GM13976 (cell line): ENCODE data around the gene NTRK3.

Experiments
- DNase-seq: peaks from one replicate; pipeline ENCODE4 v3.0.0; 2012; ENCODE audit warnings: low spot score
- in situ Hi-C: fragments of 300-500 bp; cut with MboI; formaldehyde crosslinking; loops from one replicate; pipeline ENCODE4 v1.12.0; 2022; ENCODE audit warnings: low sequenced_read_pairs, mixed read lengths, inconsistent platforms; ENCODE audit not compliant: unreplicated experiment
- TF ChIP-seq, protein P1 (sequence below): IDR thresholded peaks from 2 replicates; pipeline ENCODE4 v1.5.1; 2012; ENCODE audit warnings: borderline replicate concordance, mild to moderate bottlenecking; ENCODE audit not compliant: insufficient read depth; ENCODE audit errors: extremely low read depth, missing control alignments, control extremely low read depth

NTRK3 gene

DNA sequence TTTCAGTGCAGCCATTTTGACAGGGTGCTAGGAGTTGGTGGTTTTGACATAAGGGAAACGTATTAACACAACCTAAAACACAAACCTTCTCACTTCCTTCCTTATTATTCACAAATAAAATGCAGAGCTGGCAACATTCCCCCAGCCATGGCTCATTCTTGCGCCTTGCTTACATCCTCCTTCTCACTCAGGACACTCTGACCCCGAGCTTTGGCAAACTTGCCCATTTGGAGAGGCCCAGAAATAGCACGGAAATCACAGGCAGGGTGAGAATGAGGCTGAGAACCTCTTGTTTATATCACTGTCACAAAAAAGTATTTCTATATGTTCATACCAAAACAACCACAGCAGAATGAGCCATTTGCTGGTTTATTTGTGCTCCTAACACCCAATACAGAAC, 244.3 kb downstream of the NTRK3 start:
- TF ChIP-seq, protein P1, sequence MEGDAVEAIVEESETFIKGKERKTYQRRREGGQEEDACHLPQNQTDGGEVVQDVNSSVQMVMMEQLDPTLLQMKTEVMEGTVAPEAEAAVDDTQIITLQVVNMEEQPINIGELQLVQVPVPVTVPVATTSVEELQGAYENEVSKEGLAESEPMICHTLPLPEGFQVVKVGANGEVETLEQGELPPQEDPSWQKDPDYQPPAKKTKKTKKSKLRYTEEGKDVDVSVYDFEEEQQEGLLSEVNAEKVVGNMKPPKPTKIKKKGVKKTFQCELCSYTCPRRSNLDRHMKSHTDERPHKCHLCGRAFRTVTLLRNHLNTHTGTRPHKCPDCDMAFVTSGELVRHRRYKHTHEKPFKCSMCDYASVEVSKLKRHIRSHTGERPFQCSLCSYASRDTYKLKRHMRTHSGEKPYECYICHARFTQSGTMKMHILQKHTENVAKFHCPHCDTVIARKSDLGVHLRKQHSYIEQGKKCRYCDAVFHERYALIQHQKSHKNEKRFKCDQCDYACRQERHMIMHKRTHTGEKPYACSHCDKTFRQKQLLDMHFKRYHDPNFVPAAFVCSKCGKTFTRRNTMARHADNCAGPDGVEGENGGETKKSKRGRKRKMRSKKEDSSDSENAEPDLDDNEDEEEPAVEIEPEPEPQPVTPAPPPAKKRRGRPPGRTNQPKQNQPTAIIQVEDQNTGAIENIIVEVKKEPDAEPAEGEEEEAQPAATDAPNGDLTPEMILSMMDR: no peak
- DNase-seq: no peak
- in situ Hi-C loops: loop anchor here (25.0 kb wide), 1 partner anchor 225 kb away; no protein-coding TSS in a partner anchor

DNA sequence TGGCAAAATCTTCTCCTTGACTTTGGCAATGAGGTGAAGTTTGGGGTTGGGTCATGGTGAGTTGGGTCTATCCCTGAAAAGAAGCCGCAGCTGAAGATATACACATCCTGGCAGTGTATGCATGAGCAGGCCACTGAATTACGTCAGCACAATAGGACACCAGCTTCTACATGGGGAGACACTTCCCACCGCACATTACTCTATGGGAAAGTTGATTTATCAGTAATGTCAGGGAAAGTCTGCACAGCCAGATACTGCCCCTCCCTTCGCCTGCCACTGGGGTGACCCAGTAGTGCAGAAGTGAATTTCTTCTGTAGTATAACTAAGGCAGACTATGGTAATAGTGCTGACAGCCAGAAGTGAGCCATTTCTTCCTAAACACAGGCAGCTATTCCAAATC, 245.0 kb downstream of the NTRK3 start:
- TF ChIP-seq, protein P1: no peak
- in situ Hi-C loops: loop anchor here (25.0 kb wide), 1 partner anchor 226 kb away; no protein-coding TSS in a partner anchor
- DNase-seq: no peak

DNA sequence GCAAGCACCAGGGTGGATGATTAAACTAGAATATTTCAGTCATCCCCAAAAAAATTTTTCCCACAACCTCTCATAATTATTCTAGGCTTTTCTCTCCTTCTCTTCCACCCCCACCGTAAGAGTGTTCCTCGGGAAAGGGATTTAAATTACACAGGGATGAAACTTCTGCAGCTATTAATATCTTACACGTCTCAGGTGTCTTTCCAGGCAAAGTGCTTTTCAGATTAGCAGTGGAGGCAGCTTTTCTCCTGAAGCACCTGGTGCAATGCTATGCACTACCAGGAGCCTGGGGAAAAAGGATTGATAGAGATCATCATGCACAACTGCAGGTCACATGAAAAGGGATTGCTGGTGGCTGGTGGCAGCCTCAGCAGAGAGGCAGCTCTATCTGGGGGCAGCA, 250.4 kb downstream of the NTRK3 start:
- TF ChIP-seq, protein P1: no peak
- no peak for DNase-seq

DNA sequence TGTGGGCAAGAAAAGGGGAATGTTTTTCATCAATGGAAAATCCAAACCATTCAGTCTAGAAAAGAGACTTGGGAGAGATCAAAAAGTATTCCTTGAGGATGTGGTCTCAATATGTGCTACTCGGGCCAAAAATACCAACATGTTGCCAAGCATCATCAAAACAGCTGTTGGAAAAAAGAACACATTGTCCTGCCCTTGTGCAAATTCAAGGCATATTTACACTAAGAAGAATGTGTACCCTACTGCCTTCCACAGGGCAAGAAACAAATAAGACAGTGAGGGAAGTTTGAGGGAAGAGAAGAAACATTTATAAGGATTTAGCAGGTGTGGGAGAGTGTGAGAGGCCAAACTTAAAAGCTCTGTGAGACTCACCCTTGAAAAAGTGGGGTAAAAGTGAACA, 252.1 kb downstream of the NTRK3 start:
- TF ChIP-seq, protein P1: no peak
- in situ Hi-C loops: loop anchor here (25.0 kb wide), 1 partner anchor 233 kb away; no protein-coding TSS in a partner anchor
- DNase-seq: no peak

More for the DNA sequence above, 250.4 kb downstream of the NTRK3 start:
- in situ Hi-C loops: loop anchor here (25.0 kb wide), 1 partner anchor 231 kb away; no protein-coding TSS in a partner anchor

DNA sequence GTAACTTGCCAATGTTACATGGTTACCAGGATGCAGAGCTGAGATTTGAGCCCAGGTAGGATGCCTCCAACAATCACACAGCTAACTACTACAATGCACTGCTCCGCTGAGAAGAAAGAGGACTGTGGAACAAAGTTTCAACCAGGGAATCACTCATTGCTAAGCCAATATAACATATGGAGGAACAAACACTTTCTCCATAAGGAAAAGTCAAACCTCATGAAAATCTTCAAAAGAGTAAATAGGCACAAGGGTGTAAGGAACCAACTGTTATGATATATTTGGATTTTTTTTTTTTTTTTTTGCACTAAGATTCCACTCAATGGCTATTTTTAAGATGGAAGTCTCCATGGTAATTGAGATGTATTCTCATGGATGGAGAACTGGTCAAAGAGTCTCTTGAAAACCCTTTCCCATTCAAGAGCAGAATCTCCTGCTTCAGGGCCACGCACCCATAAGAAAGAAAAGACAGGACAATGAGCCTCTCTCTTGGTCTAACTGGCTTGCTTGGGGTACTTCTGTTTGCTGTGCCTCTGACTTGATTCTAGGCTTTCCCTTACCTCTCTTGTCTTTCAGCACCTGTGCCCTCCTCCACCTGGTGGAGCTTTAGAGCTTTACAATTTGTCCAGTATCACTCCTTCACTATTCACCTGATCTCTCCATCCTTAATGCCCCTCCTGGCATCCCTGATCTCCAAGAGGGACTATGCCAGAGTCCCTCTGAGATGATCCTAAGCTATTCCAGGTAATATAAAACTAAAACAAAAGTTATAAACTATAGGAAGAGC, 252.8 kb downstream of the NTRK3 start:
- TF ChIP-seq, protein P1: no peak
- in situ Hi-C loops: loop anchor here (25.0 kb wide), 1 partner anchor 234 kb away; no protein-coding TSS in a partner anchor
- DNase-seq: no peak

DNA sequence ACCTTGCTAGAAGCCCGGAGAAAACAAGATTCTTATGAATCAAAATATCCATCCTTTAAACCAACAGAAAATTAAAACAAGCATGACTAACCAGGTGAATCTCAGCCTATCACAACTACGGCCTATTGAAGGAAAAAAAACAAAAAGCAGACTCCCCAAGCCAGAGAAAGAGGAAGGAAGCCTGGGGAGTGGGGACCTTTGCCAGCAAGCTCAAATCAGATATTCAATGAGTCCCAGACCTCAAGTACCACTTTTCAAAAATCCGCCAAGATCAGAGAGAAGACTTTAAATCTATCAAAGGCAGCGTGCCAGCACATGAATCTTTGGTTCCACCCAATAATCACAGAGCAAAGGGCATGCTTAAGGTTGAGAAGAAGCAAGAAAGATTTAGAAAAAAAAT, 253.8 kb downstream of the NTRK3 start:
- DNase-seq: no peak
- TF ChIP-seq, protein P1: no peak
- in situ Hi-C loops: loop anchor here (25.0 kb wide), 1 partner anchor 235 kb away; no protein-coding TSS in a partner anchor

DNA sequence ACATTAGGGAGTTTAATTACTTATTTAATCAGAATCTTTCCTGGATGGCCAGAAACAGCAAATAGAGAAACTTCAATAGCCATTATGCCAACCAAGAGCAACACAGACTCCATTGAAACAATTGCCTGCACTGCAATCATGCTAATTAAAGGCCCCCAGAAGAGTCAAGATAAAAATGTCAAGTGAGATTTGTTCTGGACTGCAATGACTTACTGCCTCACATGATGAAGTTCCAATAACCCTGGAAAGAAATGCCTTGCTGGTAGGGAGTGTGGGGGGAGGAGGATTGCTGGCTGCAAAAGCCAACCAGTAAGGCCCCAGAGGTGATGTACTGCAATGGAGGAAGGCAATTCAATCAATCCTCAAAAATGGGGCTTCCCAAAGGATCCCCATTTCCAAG, 257.9 kb downstream of the NTRK3 start:
- TF ChIP-seq, protein P1: no peak
- in situ Hi-C loops: no loop called here
- no peak for DNase-seq
